SKM-1 treated with dmso at 0.1 percent for 144 hours (cell line): ENCODE results near the gene C16orf87.
"Not testable (repeated sequence)": the region's sequence is repeated elsewhere in the genome, so short reads cannot be mapped to it uniquely, and the experiment has no call there.

ENCODE experiments used
- DNase-seq: peaks from one replicate; lab custom pipeline; 2025; ENCODE audit not compliant: unreplicated experiment; lab: John Stamatoyannopoulos, UW

Gene C16orf87

GRCh38 chr16:46830902-46831647, at the start of gene C16orf87:
Gene C16orf87 (minus strand): TSS chr16:46831180. CDS start chr16:46831149, 31 bp downstream.
- DNase-seq, result peak; percentile 91

- DNase-seq, result no peak
Measured at GRCh38 chr16:46875243-46875642, 44.3 kb upstream of the C16orf87 start.

- no peak for DNase-seq
Measured at GRCh38 chr16:46873201-46873600, 42.2 kb upstream of the C16orf87 start.

GRCh38 chr16:46871597-46871996, 40.6 kb upstream of the C16orf87 start:
- DNase-seq, result no peak

GRCh38 chr16:46868891-46869290, 37.9 kb upstream of the C16orf87 start:
- not testable (repeated sequence) for DNase-seq

- DNase-seq, result not testable (repeated sequence)
Measured at GRCh38 chr16:46867486-46867885, 36.5 kb upstream of the C16orf87 start.

GRCh38 chr16:46866286-46866685, 35.3 kb upstream of the C16orf87 start:
- DNase-seq, result no peak

- DNase-seq, result no peak
Measured at GRCh38 chr16:46862555-46863447, 31.8 kb upstream of the C16orf87 start.

GRCh38 chr16:46859719-46860152, 28.8 kb upstream of the C16orf87 start:
- no peak for DNase-seq

GRCh38 chr16:46858151-46858550, 27.2 kb upstream of the C16orf87 start:
- DNase-seq, result no peak

GRCh38 chr16:46857368-46857945, 26.5 kb upstream of the C16orf87 start:
- DNase-seq, result no peak

GRCh38 chr16:46855389-46855788, 24.4 kb upstream of the C16orf87 start:
- no peak for DNase-seq

- DNase-seq, result no peak
Measured at GRCh38 chr16:46854846-46855245, 23.9 kb upstream of the C16orf87 start.

GRCh38 chr16:46853713-46854443, 22.9 kb upstream of the C16orf87 start:
- DNase-seq, result peak; percentile 39

- no peak for DNase-seq
Measured at GRCh38 chr16:46852130-46852529, 21.1 kb upstream of the C16orf87 start.

GRCh38 chr16:46850619-46851555, 19.9 kb upstream of the C16orf87 start:
- no peak for DNase-seq

GRCh38 chr16:46848768-46849764, 18.1 kb upstream of the C16orf87 start:
- no peak for DNase-seq

GRCh38 chr16:46845952-46846351, 15.0 kb upstream of the C16orf87 start:
- no peak for DNase-seq

- DNase-seq, result no peak
Measured at GRCh38 chr16:46844771-46845170, 13.8 kb upstream of the C16orf87 start.
